DND-41 (cell line): Measurements from ENCODE around the gene TMEM38B.

Source experiments
- CTCF ChIP-seq: IDR thresholded peaks from 2 replicates; pipeline ENCODE4 v1.5.1; 2012; ENCODE audit warnings: borderline replicate concordance, low read length, moderate library complexity, mild to moderate bottlenecking; ENCODE audit not compliant: poor library complexity, severe bottlenecking; ENCODE audit errors: extremely low read depth
- EZH2 ChIP-seq: IDR thresholded peaks from 3 replicates; pipeline ENCODE4 v1.6.1; 2012; ENCODE audit warnings: borderline replicate concordance, low read depth, mild to moderate bottlenecking, moderate library complexity, low read length, inconsistent platforms; ENCODE audit not compliant: severe bottlenecking

GRCh38 chr9:105712773-105713172, 18.4 kb downstream of the TMEM38B start:
- TF ChIP-seq CTCF = no peak
- TF ChIP-seq EZH2 = no peak
